OCI-LY1 (cell line): ENCODE data around the gene ALDOA.
A peak's percentile ranks its signal among the peaks of the same experiment; 100 is the strongest.

Experiments used
- H2AFZ ChIP-seq: fragments of 200-600 bp; sonication (generic), shearing (Covaris generic); 2 replicates; pipeline ENCODE4 v1.6.0; 2014; ENCODE audit warnings: antibody characterized with exemption, mild to moderate bottlenecking, low read length
- H3F3A ChIP-seq: fragments of 200-600 bp; sonication (generic), shearing (Covaris generic); 2 replicates; pipeline ENCODE4 v1.6.0; 2014; ENCODE audit warnings: mild to moderate bottlenecking, antibody characterized with exemption, low read length, moderate library complexity; ENCODE audit not compliant: insufficient read depth
- H3K27ac ChIP-seq: fragments of 200-600 bp; sonication (generic); 2 replicates; pipeline ENCODE4 v1.5.1; 2014; ENCODE audit warnings: low read length, mixed run types, mild to moderate bottlenecking, low read depth; ENCODE audit not compliant: poor library complexity, severe bottlenecking
- H3K27me3 ChIP-seq: fragments of 200-600 bp; sonication (generic); 2 replicates; pipeline ENCODE4 v1.6.0; 2014; ENCODE audit warnings: antibody characterized with exemption, mild to moderate bottlenecking, low read length, moderate library complexity; ENCODE audit not compliant: insufficient read depth
- H3K36me3 ChIP-seq: fragments of 200-600 bp; sonication (generic); 2 replicates; pipeline ENCODE4 v1.6.1; 2014; ENCODE audit warnings: mild to moderate bottlenecking, antibody characterized with exemption, low read length, moderate library complexity, mixed read lengths; ENCODE audit not compliant: insufficient read depth
- H3K4me1 ChIP-seq: fragments of 200-600 bp; sonication (generic); 2 replicates; pipeline ENCODE4 v1.5.1; 2014; ENCODE audit warnings: mild to moderate bottlenecking, low read length, moderate library complexity; ENCODE audit not compliant: insufficient read depth, severe bottlenecking
- H3K4me2 ChIP-seq: fragments of 200-600 bp; sonication (generic), shearing (Covaris generic); 2 replicates; pipeline ENCODE4 v1.6.1; 2014; ENCODE audit warnings: low read length
- H3K4me3 ChIP-seq: fragments of 200-600 bp; sonication (generic); 2 replicates; pipeline ENCODE4 v1.5.1; 2014; ENCODE audit warnings: low read length, low read depth, mild to moderate bottlenecking, mixed read lengths; ENCODE audit not compliant: poor library complexity, severe bottlenecking
- H3K79me2 ChIP-seq: fragments of 200-600 bp; shearing (Covaris generic); 2 replicates; pipeline ENCODE4 v1.6.1; 2016; ENCODE audit warnings: mixed run types, low read length, mixed read lengths; ENCODE audit not compliant: insufficient read depth
- H3K9ac ChIP-seq: fragments of 200-600 bp; sonication (generic), shearing (Covaris generic); 2 replicates; pipeline ENCODE4 v1.6.1; 2014; ENCODE audit warnings: mild to moderate bottlenecking, low read length, mixed read lengths
- H3K9me2 ChIP-seq: fragments of 200-600 bp; sonication (generic), shearing (Covaris generic); 2 replicates; pipeline ENCODE4 v1.6.1; 2014; ENCODE audit warnings: low read depth, mild to moderate bottlenecking, low read length, mixed read lengths
- H3K9me3 ChIP-seq: fragments of 200-600 bp; shearing (Covaris generic); 2 replicates; pipeline ENCODE4 v1.6.1; 2014; ENCODE audit warnings: low read length, mixed read lengths
- H4K20me1 ChIP-seq: fragments of 200-600 bp; sonication (generic), shearing (Covaris generic); 2 replicates; pipeline ENCODE4 v1.6.0; 2016; ENCODE audit warnings: mild to moderate bottlenecking, low read length; ENCODE audit not compliant: insufficient read depth
- EZH2 ChIP-seq: fragments of 200-600 bp; sonication (generic), shearing (Covaris generic); IDR thresholded peaks from 2 replicates; pipeline ENCODE4 v1.8.0; 2017; ENCODE audit warnings: borderline replicate concordance, mixed run types, mild to moderate bottlenecking, antibody characterized with exemption, low read length, moderate library complexity, mixed read lengths
- TF ChIP-seq, protein P1 (sequence below): fragments of 200-600 bp; sonication (generic), shearing (Covaris generic); IDR thresholded peaks from 2 replicates; pipeline ENCODE4 v1.5.1; 2017; ENCODE audit warnings: mild to moderate bottlenecking, antibody characterized with exemption, low read length, moderate library complexity, mixed read lengths

ALDOA gene

DNA sequence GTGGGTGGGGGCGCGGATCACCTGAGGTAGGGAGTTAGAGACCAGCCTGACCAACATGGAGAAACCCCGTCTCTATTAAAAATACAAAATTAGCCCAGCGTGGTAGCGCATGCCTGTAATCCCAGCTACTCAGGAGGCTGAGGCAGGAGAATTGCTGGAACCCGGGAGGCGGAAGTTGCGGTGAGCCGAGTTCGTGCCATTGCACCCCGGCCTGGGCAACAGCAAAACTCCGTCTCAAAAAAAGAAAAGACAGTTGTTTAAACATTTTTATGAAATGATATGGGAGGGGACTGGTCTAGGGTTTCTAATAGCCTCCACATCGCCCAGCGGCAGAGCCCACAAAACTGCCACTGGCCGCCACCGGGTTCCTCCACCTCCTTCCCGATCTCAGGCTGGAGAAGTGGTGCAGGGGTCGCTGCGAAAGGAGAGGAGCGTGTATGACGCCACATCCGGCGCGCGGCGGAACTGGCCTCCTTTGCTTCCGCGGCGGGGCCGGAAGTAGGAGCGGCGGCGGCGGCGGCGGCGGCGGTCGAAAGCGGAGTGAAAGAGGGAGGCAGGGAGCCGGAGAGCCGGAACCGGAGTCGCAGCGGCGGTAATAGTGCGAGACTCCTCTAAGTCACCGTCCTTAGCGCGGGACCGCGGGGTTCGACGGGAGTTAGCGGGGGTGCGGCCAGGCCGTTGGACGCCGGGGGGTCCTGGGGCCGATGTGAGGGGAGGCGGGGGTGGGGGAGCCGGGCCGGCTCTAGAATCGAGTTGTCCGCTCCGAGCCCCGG, 10.1 kb downstream of the ALDOA start, which contains the start of gene PPP4C:
Gene PPP4C (plus strand): TSS at position 492 of the 773 bp plus-strand sequence. CDS start 384 bp downstream, outside the sequence.
- H3K9me3 ChIP-seq = no peaks in the 10 kb centered on the region
- peak within 1 kb of the TSS; percentile 78 for H3K9ac ChIP-seq
- peaks cover 59% of the 10 kb centered on the region for H3K36me3 ChIP-seq
- peaks cover 29% of the 10 kb centered on the region for H3K79me2 ChIP-seq
- H4K20me1 ChIP-seq = no peaks in the 10 kb centered on the region
- H2AFZ ChIP-seq = no peak within 1 kb of the TSS
- H3K4me3 ChIP-seq = peak within 1 kb of the TSS; percentile 82
- no peaks in the 10 kb centered on the region for H3K27me3 ChIP-seq
- peaks cover 8% of the 10 kb centered on the region; the same call in 1 of the 2 replicates for H3F3A ChIP-seq
- peak within 1 kb of the TSS; percentile 82 for H3K4me2 ChIP-seq
- H3K27ac ChIP-seq = peak within 1 kb of the TSS; percentile 93
- no peaks in the 10 kb centered on the region for H3K9me2 ChIP-seq
- TF ChIP-seq EZH2 = no peak
- TF ChIP-seq, protein P1, sequence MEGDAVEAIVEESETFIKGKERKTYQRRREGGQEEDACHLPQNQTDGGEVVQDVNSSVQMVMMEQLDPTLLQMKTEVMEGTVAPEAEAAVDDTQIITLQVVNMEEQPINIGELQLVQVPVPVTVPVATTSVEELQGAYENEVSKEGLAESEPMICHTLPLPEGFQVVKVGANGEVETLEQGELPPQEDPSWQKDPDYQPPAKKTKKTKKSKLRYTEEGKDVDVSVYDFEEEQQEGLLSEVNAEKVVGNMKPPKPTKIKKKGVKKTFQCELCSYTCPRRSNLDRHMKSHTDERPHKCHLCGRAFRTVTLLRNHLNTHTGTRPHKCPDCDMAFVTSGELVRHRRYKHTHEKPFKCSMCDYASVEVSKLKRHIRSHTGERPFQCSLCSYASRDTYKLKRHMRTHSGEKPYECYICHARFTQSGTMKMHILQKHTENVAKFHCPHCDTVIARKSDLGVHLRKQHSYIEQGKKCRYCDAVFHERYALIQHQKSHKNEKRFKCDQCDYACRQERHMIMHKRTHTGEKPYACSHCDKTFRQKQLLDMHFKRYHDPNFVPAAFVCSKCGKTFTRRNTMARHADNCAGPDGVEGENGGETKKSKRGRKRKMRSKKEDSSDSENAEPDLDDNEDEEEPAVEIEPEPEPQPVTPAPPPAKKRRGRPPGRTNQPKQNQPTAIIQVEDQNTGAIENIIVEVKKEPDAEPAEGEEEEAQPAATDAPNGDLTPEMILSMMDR = no peak
- H3K4me1 ChIP-seq = peaks cover 41% of the 10 kb centered on the region

DNA sequence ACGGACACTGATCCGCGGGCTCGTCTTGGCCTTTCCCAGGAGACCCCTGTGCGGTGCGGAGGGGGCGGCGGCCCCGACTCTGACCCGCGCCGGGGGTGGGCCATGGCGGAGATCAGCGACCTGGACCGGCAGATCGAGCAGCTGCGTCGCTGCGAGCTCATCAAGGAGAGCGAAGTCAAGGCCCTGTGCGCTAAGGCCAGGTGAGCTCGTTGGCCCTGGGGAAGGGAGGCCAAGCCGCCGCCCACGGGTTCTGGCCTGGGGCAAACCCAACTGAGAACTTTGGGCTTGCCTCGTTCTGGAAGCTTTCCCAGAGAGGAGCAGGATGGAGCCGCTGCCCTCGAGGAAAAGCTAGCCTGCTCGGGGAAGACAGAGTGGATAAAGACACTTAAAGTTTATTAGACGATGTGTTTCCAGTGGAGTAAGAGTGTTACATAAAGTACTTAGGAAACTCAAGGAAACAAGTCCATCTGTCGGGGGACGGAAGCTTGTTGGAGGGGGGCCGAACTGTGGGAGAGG, 10.8 kb downstream of the ALDOA start:
- TF ChIP-seq, protein P1 = no peak
- no peak for TF ChIP-seq EZH2
- peaks cover 8% of the 10 kb centered on the region; the same call in 1 of the 2 replicates for H3F3A ChIP-seq
- H3K36me3 ChIP-seq = peaks cover 59% of the 10 kb centered on the region
- H3K4me2 ChIP-seq = peak overlapping the region; percentile 82
- H4K20me1 ChIP-seq = no peaks in the 10 kb centered on the region
- no peak overlapping the region for H3K27ac ChIP-seq
- peaks cover 41% of the 10 kb centered on the region for H3K4me1 ChIP-seq
- no peak overlapping the region for H2AFZ ChIP-seq
- peak overlapping the region; percentile 78 for H3K9ac ChIP-seq
- H3K9me3 ChIP-seq = no peaks in the 10 kb centered on the region
- no peaks in the 10 kb centered on the region for H3K27me3 ChIP-seq
- peaks cover 29% of the 10 kb centered on the region for H3K79me2 ChIP-seq
- H3K4me3 ChIP-seq = peak overlapping the region; percentile 82
- no peaks in the 10 kb centered on the region for H3K9me2 ChIP-seq

DNA sequence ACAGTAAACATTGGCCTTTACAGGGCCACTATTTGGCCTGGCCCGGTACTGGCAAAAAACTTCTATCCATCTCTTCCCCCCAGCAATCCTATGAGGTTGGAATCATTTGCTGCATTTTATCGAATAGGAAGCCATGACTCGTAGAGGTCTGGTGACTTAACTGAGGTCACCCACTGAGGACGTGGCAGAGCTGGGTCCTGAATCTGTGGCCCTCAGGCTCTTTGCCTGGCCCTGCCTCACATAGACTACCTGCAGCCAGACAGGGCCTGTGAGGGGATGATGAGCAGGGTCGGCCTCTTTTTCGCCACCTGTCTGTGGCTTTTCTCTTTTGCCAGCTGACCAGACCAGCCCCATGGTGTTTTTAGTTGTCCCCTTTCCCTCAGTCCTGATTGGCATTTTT, 12.1 kb downstream of the ALDOA start:
- Histone ChIP-seq H4K20me1 (no peaks in the 10 kb centered on the region), H3K4me3 (peak overlapping the region; percentile 82), H3K9ac (peak overlapping the region; percentile 78), H3K4me1 (peaks cover 41% of the 10 kb centered on the region), H3K9me2 (no peaks in the 10 kb centered on the region), H3K9me3 (no peaks in the 10 kb centered on the region), H3K27ac (no peak overlapping the region), H2AFZ (no peak overlapping the region), H3K36me3 (peaks cover 56% of the 10 kb centered on the region), H3K4me2 (peak overlapping the region; percentile 82), H3K27me3 (no peaks in the 10 kb centered on the region), H3F3A (peaks cover 6% of the 10 kb centered on the region; the same call in 1 of the 2 replicates), H3K79me2 (peaks cover 29% of the 10 kb centered on the region)
- TF ChIP-seq EZH2 = no peak
- TF ChIP-seq, protein P1 = no peak
